ENCODE results near the gene HDAC7.

The HDAC7 gene

GRCh38 chr12:47819896-47820630, at the start of gene HDAC7:
Gene HDAC7, minus strand, starts transcription at chr12:47819903. Its CDS starts 118 bp downstream, at chr12:47819785.
- DNase-seq (ENCODE audit: low read depth), result peak; percentile 53

GRCh38 chr12:47868552-47869031, 48.9 kb upstream of the HDAC7 start:
- DNase-seq (ENCODE audit: low read depth), result no peak

- no peak for DNase-seq (ENCODE audit: low read depth)
Measured at GRCh38 chr12:47868041-47868440, 48.3 kb upstream of the HDAC7 start.

- peak; percentile 61 for DNase-seq (ENCODE audit: low read depth)
Measured at GRCh38 chr12:47867495-47867941, 47.8 kb upstream of the HDAC7 start.

- DNase-seq (ENCODE audit: low read depth), result no peak
Measured at GRCh38 chr12:47864646-47865235, 45.0 kb upstream of the HDAC7 start.

- no peak for DNase-seq (ENCODE audit: low read depth)
Measured at GRCh38 chr12:47863985-47864384, 44.3 kb upstream of the HDAC7 start.

GRCh38 chr12:47863467-47863866, 43.8 kb upstream of the HDAC7 start:
- DNase-seq (ENCODE audit: low read depth), result no peak

GRCh38 chr12:47862881-47863280, 43.2 kb upstream of the HDAC7 start:
- DNase-seq (ENCODE audit: low read depth), result no peak

- no peak for DNase-seq (ENCODE audit: low read depth)
Measured at GRCh38 chr12:47862167-47862750, 42.6 kb upstream of the HDAC7 start.

- DNase-seq (ENCODE audit: low read depth), result no peak
Measured at GRCh38 chr12:47860873-47861272, 41.2 kb upstream of the HDAC7 start.

- no peak for DNase-seq (ENCODE audit: low read depth)
Measured at GRCh38 chr12:47860279-47860841, 40.7 kb upstream of the HDAC7 start.

GRCh38 chr12:47858511-47859266, 39.0 kb upstream of the HDAC7 start:
- DNase-seq (ENCODE audit: low read depth), result no peak

- no peak for DNase-seq (ENCODE audit: low read depth)
Measured at GRCh38 chr12:47856721-47857575, 37.2 kb upstream of the HDAC7 start.

- no peak for DNase-seq (ENCODE audit: low read depth)
Measured at GRCh38 chr12:47856094-47856493, 36.4 kb upstream of the HDAC7 start.

- no peak for DNase-seq (ENCODE audit: low read depth)
Measured at GRCh38 chr12:47855502-47855901, 35.8 kb upstream of the HDAC7 start.

- no peak for DNase-seq (ENCODE audit: low read depth)
Measured at GRCh38 chr12:47854531-47854930, 34.8 kb upstream of the HDAC7 start.

GRCh38 chr12:47852096-47852571, 32.4 kb upstream of the HDAC7 start:
- DNase-seq (ENCODE audit: low read depth), result no peak

- DNase-seq (ENCODE audit: low read depth), result no peak
Measured at GRCh38 chr12:47851303-47851952, 31.7 kb upstream of the HDAC7 start.

- no peak for DNase-seq (ENCODE audit: low read depth)
Measured at GRCh38 chr12:47850153-47851084, 30.7 kb upstream of the HDAC7 start.

Measured in GM04503 (cell line).